GOT3 (cell line): ENCODE data around the gene ARSK.
A peak's percentile ranks its signal among the peaks of the same experiment; 100 is the strongest.

ENCODE experiments used
- DNase-seq: peaks from one replicate; lab custom pipeline; 2025; ENCODE audit warnings: mixed read lengths; lab: John Stamatoyannopoulos, UW

The ARSK gene, protein sequence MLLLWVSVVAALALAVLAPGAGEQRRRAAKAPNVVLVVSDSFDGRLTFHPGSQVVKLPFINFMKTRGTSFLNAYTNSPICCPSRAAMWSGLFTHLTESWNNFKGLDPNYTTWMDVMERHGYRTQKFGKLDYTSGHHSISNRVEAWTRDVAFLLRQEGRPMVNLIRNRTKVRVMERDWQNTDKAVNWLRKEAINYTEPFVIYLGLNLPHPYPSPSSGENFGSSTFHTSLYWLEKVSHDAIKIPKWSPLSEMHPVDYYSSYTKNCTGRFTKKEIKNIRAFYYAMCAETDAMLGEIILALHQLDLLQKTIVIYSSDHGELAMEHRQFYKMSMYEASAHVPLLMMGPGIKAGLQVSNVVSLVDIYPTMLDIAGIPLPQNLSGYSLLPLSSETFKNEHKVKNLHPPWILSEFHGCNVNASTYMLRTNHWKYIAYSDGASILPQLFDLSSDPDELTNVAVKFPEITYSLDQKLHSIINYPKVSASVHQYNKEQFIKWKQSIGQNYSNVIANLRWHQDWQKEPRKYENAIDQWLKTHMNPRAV

DNA sequence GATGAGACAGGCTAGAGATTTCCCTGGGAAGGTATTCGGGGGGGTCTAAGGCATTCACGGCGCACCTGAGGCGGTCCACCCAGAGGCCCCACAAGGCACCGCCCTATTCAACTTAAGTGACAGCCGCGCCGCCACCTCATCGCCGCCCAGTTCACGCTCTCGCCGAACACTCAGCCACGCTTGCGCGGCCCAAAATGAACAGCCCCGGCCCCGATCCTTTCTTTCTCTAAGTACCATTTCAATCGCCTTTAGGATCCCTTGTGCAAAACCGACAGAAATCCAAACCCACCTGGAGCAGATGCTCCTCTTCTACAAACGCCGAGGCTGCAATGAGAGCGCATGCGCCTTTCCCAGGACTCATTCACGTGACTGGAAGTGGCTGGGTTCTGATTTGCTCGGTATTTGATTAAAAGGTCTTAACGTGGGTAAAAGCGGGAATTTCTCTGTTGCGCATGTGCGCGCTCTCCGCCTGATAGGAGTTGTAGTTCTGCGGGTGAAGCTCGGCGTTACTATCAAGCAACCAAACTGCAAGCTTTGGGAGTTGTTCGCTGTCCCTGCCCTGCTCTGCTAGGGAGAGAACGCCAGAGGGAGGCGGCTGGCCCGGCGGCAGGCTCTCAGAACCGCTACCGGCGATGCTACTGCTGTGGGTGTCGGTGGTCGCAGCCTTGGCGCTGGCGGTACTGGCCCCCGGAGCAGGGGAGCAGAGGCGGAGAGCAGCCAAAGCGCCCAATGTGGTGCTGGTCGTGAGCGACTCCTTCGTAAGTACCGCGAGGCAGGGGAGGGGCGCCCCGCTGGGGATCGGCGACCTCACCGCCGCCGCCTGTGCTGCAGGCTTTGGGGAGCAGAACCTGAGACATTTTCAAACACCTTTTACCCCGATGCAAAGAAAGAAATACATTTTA, at the start of gene ARSK, which contains the start of gene SKIC3:
TSS of gene ARSK (plus strand) at position 455 of the 902 bp plus-strand sequence. CDS start at position 633, 178 bp downstream.
TSS of gene SKIC3 (minus strand) at position 331 of the 902 bp plus-strand sequence. CDS start 7,827 bp downstream, outside the sequence.
- DNase-seq = peak; percentile 80

DNA sequence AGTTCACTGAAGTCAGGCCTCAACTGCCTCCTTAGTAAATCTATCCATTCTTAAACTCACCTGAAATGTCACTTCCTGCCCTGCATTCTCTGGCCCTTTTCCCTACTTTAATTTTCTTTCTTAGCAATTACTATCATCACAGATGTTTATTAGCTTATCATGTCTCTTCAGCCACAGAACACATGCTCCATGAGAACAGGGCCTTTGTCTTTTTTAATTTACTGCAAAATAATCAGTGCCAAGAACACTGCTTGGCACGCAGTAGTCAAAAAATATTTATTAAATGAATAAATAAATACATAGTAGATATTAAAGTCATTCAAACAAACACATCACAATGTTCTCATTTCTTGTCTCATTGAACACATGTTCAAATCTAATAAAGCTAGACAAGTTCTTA, 46.4 kb upstream of the ARSK start:
- DNase-seq = no peak

DNA sequence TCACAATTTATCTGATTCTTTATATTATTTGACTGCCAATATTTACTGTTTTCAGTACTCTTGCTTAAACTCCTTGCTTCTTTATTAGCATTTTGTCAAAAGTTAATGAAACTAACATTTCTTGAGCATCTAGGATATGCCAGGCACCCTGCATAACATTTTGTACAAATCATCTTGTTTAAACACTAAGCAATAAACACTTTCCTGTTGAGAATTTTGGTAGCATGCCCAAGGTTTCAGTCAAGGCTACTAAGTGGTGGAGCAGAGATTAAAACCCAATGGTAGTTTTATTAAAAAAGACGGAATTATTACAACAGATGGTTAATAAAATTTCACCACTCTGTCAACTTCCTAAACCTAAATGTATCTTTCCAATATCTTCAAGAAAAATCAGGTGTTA, 43.3 kb upstream of the ARSK start:
- DNase-seq = no peak

DNA sequence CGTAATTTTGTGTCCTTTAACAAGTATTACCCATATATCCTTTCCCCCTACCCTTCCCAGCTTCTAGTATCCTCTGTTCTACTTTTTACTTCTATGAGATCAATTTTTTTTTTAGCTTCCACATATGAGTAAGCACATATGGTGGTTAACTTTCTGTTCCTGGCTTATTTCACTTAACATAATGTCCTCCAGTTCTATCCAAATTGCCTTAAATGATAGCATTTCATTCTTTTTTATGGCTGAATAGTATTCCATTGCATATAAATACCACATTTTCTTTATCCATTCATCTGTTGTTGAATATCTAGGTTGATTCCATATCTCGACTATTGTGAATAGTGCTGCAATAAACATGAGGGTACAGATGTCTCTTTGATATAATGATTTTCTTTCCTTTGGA, 36.5 kb upstream of the ARSK start:
- no peak for DNase-seq

DNA sequence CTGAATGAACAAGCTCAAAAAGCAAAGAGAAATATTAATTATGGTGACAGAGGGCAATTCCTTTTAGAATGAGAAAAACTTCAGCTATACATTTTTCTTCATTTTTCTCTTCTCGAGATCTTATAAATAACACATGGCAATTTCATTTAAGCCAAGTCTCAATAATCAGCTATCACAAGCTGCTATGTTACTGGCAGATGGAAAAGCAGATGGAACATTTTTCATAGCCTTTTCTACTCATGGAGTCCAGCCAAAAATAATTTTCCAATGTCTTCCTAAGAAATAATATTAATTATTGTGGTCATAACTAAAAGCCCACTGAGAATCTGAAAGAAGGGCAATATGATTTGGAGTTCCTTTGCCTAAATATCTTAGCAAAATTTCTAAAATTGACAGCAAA, 35.8 kb upstream of the ARSK start:
- no peak for DNase-seq

DNA sequence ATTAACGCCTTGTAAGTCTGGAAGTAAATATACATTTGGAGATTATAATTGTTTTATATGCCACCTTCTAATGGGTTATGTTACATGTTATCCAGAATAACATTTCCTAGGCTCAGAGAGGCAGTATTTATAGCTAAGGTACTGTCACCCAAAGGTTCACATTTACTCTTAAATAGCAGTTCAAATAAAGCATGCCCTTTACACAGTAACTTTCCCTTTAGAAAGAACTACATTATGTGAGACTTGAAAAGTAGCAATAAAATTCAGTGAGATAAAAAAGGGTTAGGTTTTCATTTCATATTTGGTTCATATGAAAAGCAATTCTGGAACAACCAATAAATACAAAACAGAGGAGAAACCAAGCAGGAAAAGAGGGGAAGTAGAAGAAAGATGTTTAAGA, 35.2 kb upstream of the ARSK start:
- DNase-seq = no peak

DNA sequence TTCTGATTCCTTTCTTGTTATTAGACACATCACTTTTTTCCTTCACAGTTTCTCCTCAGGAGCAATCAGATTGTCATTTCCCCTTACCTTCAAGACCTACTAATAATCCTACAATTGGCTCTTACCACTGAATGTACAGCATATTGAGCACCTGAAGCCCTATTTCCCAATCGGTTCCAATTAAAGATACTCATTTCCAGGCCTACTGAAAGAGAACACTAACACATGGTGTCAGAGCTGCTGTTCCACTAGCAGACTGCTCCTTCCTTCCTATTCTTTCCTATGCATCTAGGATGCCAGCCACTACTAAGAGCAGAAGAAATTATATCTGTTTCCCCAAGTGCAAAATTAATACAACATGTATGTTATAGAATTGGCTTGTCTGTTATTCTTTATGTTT, 34.7 kb upstream of the ARSK start:
- DNase-seq = no peak

DNA sequence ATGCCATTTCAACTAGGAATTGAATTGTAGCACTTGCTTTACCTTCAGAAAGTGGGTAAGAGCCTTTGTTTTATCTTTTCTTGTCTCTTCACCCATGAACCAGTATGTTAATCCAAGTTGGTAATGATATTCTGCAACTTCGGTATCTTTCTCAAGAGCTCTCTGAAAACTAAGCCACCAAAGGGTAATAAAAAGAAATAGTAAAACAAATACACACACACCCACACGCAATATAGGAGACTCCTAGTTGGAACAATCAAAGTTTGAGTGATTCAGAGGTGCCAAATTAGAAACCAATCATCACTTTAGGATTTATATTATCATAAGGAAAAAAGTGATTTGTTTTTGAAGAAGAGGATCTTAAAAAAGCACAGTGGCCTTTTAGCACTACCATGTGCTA, 30.5 kb upstream of the ARSK start:
- DNase-seq = no peak

DNA sequence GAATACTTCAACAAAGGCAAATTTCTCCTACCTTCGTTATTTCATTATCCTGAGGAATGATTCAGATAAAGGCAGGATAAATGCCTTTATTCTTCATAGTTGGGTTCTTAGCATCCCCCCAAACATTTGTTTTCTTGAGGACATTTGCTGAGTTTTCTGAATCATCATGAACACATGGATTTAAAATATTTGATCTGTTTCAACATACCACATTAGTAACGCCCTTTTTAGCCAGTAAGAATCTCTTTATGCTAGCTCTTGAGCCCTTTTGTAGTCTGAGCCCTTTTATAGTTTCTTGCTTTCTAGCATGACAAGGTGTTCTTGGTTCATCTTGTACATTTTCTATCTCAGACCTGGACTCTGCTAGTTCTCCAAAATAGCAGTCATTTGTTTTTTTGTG, 28.0 kb upstream of the ARSK start:
- no peak for DNase-seq

DNA sequence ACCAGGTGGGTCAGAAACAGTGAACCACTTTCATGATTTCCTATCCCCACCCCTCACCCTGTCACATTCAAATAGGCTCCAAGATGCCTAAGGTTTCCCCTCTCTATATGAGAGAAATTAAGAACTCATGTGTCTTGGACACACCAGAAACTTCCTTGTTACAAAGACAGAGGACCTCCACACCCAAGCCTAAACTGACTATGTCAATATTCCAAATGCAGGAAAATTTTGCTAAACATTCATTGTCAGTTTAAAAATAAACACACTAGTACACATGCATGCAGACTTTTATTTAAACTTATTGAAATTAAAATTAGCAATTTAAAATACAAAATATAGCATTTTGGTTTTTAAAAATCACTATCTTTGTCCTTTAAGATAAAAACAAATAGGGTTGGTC, 26.3 kb upstream of the ARSK start:
- DNase-seq = no peak

DNA sequence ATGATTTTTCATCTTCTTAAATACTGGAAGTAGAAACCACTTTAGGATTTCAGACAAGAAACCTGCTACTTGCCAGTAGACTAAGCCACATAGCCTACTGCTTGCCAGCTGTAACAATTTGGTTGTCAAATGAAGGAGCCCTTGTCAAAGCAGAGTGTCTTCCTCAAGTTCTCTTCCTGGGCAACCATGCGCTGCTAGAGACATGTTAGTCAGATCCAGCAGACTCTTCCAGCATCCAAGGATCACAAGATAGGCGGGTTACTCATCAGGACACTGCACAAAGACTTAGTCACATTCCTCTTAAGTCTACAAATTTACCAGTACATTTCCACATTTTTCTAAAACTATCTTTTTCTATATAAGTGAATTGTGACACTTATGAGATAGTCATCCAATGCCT, 24.5 kb upstream of the ARSK start:
- no peak for DNase-seq

DNA sequence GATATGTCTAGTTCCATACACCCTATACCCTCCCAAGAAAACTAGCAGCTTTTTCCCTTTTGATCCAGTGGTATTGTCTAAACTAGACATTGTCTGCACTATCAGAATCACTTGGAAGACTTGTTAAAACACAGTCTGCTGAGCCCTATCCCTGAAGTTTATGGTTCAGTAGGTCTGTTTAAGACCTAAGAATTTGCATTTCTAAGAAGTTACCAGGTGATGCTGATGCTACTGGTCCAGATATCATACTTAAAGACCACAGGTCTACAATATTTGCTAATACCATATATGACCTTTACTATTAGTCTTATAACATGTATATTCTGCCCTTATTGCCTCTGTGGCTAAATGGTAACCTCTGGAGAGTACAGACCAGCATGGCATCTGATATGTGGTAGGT, 23.4 kb upstream of the ARSK start:
- no peak for DNase-seq

DNA sequence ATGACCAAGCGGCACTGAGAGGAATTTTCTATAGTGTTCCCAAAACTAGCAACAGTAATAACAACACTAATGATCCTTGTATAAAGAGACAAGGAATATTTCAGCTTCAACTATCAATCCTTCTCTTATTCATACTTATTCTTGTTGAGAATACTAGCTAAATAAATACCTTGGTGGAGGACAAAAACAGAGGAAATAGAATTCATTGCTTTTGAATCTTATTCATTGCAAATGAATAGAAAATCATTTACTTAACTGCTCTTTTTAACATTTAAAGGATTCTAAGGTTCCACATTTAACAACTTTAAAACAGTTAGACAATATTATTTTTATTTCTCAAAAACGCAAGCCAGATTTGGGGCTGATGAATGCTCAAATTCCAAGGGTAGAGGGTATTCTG, 22.5 kb upstream of the ARSK start:
- no peak for DNase-seq

DNA sequence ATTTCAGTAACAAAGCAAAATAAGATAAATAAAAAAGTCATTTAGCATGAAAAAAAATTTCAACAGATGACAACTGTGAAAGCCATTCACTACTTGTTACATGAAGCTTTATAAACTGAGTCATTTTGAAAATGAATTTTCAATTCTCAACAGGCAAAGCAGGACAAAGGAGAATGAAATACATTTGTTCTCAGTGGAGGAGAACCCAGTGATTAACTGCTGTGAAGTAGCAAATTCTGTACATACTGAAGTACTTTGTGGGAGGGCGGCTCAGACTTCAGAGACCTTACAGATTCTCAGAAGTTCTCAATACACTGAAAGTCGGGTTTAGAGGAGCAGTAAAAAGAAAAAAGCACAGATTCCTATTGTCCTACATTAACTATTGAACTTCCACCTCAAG, 21.8 kb upstream of the ARSK start:
- DNase-seq = no peak

DNA sequence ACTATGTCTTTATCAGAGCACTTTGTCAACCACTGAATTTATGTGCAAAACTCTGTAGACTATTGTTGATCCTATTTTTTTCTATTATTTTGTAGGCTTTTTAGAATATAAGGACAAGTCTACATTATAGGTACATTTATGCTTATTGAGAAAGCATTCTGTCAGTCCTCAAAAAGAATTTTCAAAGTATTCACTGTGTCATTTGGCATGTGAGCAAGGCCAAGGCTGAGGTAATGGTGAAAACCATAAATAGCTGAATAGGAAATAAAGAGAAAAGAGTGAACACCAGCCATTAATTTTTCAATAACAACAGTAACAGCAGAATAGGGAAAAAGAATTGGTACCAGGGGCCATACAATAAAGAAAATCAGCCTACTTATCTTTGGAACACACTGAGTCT, 21.1 kb upstream of the ARSK start:
- DNase-seq = no peak

DNA sequence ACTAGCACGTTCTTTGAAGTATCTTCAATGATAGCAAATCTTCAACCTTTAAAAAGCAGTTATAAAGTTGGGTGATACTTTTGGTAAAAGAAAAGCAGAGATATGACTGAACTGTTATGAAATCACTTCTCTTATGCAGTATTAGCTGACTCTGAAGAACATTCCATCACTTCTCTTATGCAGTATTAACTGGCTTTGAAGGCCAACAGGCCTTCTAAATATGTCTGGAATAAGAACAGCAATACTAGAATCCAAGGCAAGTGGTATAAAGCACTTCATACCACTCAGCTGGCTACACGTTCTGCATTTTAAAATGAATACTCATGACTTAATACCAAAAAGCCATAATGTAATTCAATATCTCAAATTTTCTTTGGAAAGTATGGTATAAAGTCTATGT, 17.4 kb upstream of the ARSK start:
- DNase-seq = no peak

DNA sequence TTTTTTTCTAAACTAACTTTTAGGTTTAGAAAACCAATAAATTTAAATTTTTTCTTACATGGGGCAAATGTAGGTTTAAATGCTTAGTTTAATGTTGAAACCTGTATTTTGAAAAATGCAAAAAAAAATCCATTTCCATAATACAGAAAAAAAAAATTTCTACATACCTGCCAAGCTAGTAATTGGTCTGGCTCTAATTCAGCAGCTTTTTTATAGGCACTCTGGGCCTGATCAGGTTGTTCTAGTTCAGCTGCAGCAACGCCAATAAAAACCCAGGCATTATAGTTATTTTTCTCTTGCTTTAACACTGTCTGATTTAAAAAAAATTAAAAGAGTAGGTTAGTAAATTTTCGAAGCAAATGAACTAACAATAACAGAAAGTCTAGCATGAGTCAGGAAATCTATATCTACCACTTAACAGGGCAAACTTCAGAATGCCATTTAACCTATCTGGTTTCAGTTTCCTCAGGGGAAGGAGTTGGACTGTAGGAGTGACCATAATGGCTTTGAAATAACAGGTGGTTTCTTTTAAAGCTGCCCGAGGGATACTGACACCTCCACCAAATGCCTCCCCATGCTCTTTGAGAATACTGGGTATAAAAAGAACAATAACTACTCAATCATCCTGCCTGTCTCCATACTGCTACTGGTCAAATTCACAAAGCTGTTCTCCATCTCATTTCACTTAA, 11.7 kb upstream of the ARSK start:
- no peak for DNase-seq

DNA sequence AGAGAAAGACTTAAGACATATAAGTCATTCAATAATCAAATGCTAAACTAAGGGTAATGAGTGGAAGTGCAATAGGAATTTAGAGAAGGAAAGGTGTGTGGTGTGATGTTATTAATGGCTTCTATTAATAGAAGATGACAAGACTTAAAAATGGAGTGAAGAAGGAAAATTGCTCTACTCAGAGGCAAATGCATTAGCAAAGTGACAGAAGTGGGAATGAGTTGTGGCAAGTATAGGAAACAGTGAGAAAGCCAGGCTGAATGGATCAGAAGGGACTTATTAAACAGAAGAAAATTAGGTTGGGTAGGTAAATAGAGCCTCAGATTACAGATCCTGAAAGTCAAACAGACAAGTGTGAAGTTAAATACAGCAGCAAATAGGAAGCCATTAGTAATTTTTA, 5.9 kb upstream of the ARSK start:
- no peak for DNase-seq

DNA sequence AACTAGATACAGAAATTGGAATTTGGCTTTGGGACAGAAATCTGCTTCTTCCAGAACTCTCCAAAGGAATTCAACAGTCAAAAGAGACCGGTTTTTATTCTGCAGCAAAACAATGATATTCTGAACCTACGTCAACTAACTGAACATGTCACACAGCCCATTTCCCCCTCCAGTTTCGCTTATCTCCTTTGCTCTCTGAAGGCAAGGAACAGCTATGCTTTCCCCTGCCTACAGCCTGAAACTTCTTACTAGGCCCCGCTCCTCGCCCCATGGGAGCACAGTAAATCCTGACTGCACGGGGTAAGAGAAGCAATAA, 612 bp upstream of the ARSK start:
- no peak for DNase-seq

DNA sequence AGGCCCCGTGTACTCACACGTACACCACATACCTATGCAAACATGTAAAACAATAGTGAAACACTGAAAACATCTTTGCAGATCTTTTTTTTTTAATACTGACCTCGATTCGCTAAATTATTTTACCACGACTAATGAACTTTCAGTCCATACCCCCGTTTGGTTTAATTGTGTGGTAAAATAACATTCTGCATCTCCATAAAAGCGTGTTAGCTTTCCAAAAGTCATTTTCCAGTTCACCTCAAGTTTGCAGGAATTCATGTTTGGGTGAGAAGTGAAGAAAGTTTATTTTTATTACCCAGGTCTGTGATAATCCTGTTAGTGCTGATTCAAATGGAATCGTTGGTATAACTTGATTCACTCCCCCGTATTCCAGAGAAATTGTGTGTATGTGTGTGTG, 652 bp downstream of the ARSK start:
- DNase-seq = no peak

DNA sequence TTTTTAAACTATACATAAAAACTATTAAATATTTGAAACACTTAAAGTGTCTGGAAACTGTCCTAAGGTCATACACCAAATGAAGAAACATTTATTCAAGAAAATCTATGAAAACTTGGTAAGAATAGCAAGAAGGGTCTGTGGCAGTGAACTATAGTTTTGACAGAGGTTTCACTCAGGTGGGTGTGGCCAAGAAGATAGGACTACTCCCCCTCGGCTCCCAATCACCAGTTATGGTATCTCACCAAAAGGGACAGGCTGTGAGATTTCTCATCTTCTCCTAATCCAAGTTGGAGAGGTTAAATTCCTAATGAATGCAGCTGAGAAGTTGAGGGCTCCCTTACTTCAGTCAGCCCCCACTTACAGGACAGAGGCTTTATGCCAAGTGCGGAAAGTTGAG, 2.9 kb downstream of the ARSK start:
- no peak for DNase-seq

DNA sequence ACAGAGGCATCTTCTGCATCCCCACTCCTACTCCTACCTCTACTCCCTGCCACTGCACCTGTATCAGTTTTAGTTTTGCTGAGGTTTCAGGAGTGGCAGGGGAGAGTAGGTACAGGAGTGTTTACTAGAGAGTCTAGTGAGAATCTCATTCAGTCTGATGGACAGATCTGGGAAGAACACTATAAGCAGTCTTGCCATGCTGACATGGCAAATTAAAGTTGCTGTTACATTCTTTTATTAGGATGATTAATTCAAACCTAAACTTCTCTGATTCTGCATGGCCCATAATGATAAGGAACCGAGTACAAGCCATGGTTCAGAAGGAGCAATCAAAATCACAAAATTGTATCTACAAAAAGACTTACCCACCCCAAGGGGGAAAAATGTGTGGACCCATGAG, 7.4 kb downstream of the ARSK start:
- DNase-seq = no peak
